SK-N-MC (cell line): ENCODE measurements around the gene FSTL4.

Experiments used
- DNase-seq: peaks from one replicate; pipeline ENCODE4 v3.0.0-alpha.2; 2011; ENCODE audit warnings: low read depth, low spot score
- H3K27ac ChIP-seq: fragments of 200-600 bp; sonication (generic); 2 replicates; pipeline ENCODE4 v1.5.1; 2016; ENCODE audit warnings: mixed run types
- H3K36me3 ChIP-seq: fragments of 200-600 bp; sonication (generic); 2 replicates; pipeline ENCODE4 v1.6.1; 2017; ENCODE audit warnings: antibody characterized with exemption, low read length, mixed read lengths; ENCODE audit not compliant: insufficient read depth
- H3K4me3 ChIP-seq: fragments of 200-600 bp; sonication (generic); 2 replicates; pipeline ENCODE4 v1.5.1; 2016
- H3K9ac ChIP-seq: fragments of 200-600 bp; sonication (generic); 2 replicates; pipeline ENCODE4 v1.8.0; 2017; ENCODE audit warnings: mixed run types, mixed read lengths; ENCODE audit not compliant: insufficient read length
- H3K9me3 ChIP-seq: fragments of 200-600 bp; sonication (generic); 2 replicates; pipeline ENCODE4 v1.6.1; 2017; ENCODE audit warnings: low read depth, mild to moderate bottlenecking, antibody characterized with exemption, low read length, moderate library complexity, mixed read lengths
- EZH2 ChIP-seq: fragments of 200-600 bp; sonication (generic); IDR thresholded peaks from one replicate; pipeline ENCODE4 v1.6.1; 2017; ENCODE audit warnings: antibody characterized with exemption
- FOXP2 ChIP-seq: optimal IDR thresholded peaks from 2 replicates; pipeline ENCODE3; 2011; ENCODE audit warnings: mild to moderate bottlenecking, moderate library complexity; ENCODE audit not compliant: insufficient read depth; ENCODE audit errors: extremely low read length, control extremely low read depth
- POLR2AphosphoS5 ChIP-seq: IDR thresholded peaks from 2 replicates; pipeline ENCODE4 v1.6.1; 2012; ENCODE audit warnings: mild to moderate bottlenecking, low read depth, low read length, borderline replicate concordance

FSTL4 gene

DNA sequence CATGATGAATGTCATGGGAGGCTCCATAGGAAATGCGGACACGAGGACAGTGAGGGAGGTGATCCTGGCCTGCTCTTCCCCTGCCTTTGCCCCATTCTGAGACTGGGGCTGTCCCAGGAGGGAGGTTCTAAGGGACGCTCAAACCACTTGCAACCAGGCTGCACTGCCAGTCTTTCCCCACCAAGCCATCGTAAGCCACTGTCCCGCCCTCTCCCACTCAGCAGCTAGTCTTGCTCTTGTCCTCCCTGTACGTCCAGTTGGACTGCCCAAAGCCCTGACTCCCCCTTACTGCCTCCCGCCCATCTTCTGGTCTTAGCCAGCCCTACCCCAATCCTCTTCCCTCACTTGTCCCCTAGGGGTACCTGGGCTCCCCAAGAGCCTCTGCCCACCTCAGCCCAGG is 115.7 kb downstream of the FSTL4 start:
- no peaks in the 10 kb centered on the region for H3K36me3 ChIP-seq
- TF ChIP-seq POLR2AphosphoS5 (no peak), EZH2 (no peak), FOXP2 (no peak)
- no peak overlapping the region for H3K4me3 ChIP-seq
- no peak overlapping the region for H3K9ac ChIP-seq
- no peaks in the 10 kb centered on the region for H3K9me3 ChIP-seq
- no peak for DNase-seq
- no peak overlapping the region for H3K27ac ChIP-seq

DNA sequence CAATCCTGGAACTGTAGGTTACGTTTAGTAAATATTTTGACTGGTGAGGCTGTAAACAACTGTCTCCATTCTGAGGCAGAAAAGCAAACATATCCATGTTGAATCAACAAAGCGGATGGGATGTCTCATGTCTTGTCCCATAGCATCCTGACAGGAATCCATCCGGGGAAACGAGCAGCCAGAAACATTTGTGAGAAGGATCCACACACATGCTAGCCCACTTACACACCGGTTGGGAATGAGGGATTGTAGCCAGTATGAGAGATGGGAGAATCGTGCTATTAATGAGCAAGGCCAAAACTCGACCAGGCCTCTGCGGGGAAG is 117.5 kb downstream of the FSTL4 start:
- TF ChIP-seq EZH2 (no peak), POLR2AphosphoS5 (no peak), FOXP2 (no peak)

DNA sequence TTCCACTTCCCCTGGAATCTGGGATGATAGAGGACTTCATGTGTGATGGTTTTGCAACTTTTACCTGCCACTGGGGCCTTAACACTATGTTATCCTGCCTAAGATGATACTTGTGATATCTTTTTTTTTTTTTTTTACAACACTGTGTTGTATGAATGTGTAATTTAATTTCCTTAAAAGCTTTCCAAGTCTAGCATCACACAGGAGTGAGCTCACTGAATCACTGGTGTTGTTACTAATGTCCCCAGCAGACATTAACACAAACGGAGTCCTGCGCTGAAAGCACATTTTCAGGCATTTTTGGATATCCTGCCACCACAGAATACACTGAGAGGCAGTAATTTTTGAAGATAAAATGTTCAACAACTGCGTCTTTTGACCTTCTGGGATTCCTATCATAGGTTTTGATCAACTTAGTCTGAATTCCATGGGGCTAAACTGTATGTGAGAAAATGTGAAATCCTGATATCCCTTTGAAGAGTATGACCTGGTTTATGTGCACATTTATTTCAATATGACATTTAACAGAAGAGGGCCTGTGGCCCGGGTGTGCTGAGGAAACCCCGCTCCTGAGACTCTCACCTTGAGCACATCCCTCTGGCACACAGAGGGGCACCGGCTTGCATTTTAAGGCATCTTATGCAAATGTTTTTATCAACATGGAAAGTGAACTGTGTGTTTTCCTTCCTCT is 118.0 kb downstream of the FSTL4 start:
- Histone ChIP-seq H3K9ac (no peak overlapping the region), H3K36me3 (no peaks in the 10 kb centered on the region), H3K4me3 (no peak overlapping the region), H3K9me3 (no peaks in the 10 kb centered on the region), H3K27ac (no peak overlapping the region)
- TF ChIP-seq FOXP2 (no peak), EZH2 (no peak), POLR2AphosphoS5 (no peak)
- no peak for DNase-seq

More for the DNA sequence above, 117.5 kb downstream of the FSTL4 start:
- no peak overlapping the region for H3K4me3 ChIP-seq
- no peak for DNase-seq
- no peak overlapping the region for H3K9ac ChIP-seq
- H3K36me3 ChIP-seq = no peaks in the 10 kb centered on the region
- H3K27ac ChIP-seq = no peak overlapping the region
- H3K9me3 ChIP-seq = no peaks in the 10 kb centered on the region

DNA sequence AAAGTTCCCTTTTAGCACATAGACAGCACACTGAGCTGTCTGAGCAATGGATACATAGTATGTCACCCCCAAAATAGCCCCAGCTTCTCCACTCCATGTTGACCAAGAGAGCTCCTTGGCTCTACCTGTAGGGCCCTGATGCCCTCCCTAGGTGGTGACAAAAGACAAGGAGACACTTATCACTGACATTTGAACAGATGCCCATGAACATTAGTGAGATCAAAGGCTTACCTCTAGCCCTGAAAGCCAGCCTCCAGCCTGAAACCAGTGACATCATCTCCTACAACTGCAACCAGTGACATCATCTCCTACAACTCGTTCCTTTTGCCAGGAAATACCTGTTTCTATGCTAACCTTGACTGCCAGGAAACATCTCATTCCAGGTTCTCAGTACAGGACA is 122.7 kb downstream of the FSTL4 start:
- Histone ChIP-seq H3K36me3 (no peaks in the 10 kb centered on the region), H3K9ac (no peak overlapping the region), H3K27ac (no peak overlapping the region), H3K4me3 (no peak overlapping the region), H3K9me3 (no peaks in the 10 kb centered on the region)
- DNase-seq = no peak
- TF ChIP-seq FOXP2 (no peak), POLR2AphosphoS5 (no peak), EZH2 (no peak)

DNA sequence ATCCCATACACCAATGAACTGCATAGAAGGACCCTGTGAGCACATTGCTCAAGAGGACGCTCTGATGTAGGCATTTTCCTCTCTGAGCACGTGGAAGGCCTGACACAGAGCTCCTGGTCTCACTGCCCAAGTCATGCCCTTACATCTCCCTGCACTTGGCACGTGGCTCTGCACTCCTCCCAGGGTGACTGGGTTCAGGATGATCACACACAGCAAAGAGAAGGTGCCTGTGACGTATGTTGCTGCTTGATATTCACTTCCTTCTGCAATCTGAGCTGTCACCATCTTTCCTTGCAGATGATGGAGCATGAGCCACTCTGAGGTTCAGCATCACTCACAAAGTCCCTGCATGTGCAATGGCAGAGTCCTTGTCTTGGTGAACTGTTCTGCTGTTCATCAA is 125.2 kb downstream of the FSTL4 start:
- no peak for DNase-seq
- Histone ChIP-seq H3K27ac (no peak overlapping the region), H3K9me3 (no peaks in the 10 kb centered on the region), H3K36me3 (no peaks in the 10 kb centered on the region), H3K4me3 (no peak overlapping the region), H3K9ac (no peak overlapping the region)
- TF ChIP-seq POLR2AphosphoS5 (no peak), FOXP2 (no peak), EZH2 (no peak)

DNA sequence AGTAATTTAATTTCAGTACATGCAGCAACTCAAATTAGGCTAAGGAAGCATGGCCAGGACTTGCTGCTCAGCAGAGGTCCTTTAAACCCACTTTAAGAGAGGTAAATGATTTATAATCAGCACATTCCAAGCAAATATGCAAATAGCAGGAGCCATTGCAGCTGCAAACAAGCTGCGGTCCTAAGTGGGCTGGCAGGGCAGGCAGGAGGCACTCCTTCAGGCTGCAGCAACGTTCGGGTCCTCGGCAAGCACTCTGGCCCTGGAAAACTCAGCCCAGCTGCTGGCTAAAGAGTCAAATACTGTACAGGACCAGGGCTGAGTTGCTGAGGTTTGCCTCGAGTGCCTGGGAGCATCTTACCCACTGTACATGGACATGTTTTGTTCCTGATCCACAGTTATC is 126.9 kb downstream of the FSTL4 start:
- Histone ChIP-seq H3K4me3 (no peak overlapping the region), H3K27ac (no peak overlapping the region), H3K9ac (no peak overlapping the region), H3K9me3 (no peaks in the 10 kb centered on the region), H3K36me3 (no peaks in the 10 kb centered on the region)
- TF ChIP-seq EZH2 = no peak
- TF ChIP-seq POLR2AphosphoS5 = no peak
- no peak for TF ChIP-seq FOXP2
- DNase-seq = no peak

DNA sequence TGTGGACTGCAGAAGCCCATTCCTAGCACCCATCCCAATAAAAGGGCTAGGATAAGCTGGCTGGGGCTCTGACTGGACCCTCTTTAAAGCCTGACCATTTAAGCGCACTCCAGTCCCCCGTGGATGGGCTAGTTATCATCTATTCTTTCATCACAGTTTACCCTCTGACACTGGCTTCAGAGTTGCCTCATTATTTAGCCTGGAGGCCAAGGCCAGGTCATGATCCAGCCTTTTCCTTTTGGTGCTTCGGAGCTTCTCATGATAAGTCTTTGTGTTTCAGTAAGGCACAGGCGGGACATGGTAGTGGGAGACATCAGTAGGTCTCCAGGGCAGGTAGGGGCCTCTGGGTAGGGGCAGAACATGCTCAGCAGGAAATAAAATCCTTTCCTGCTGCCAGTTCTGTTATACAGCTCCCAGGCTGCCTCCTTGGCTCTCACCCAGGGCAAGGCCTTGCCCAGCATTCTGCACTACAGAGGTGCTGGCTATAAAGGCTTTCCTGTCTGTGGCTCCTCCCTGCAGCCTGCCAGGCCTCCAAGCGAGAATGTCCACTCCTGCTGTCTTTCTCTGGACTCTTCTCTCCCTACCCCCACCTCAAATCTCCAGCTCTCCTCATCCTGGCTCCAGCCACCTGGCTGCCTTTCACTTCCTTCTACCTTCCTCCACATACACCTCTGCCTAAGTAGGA is 128.8 kb downstream of the FSTL4 start:
- no peaks in the 10 kb centered on the region for H3K36me3 ChIP-seq
- H3K9ac ChIP-seq = no peak overlapping the region
- TF ChIP-seq POLR2AphosphoS5 (no peak), EZH2 (no peak), FOXP2 (no peak)
- no peaks in the 10 kb centered on the region for H3K9me3 ChIP-seq
- H3K4me3 ChIP-seq = no peak overlapping the region
- H3K27ac ChIP-seq = no peak overlapping the region
- no peak for DNase-seq

DNA sequence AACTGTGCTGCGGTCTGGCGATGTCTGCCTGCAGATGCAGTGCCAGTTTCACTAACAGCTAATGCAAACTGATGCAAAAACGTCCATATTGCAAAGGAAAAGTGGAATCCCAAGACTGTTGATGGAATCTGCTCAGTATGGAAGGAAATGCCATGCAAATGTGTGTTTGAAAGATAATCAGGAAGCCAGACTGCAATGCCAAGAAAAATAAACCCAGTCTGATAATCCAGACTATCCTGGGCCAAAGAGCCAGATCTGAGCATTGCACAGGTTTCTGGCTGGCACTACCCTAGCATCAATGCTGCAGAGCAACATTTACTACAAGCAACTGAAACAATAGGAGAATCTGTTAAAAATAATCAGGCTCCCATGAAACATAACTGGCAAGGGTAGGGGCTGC is 130.3 kb downstream of the FSTL4 start:
- H3K27ac ChIP-seq = no peak overlapping the region

More for the DNA sequence above, 130.3 kb downstream of the FSTL4 start:
- no peak overlapping the region for H3K4me3 ChIP-seq
- TF ChIP-seq POLR2AphosphoS5 (no peak), FOXP2 (no peak), EZH2 (no peak)
- DNase-seq = no peak
- no peaks in the 10 kb centered on the region for H3K36me3 ChIP-seq
- H3K9me3 ChIP-seq = no peaks in the 10 kb centered on the region
- no peak overlapping the region for H3K9ac ChIP-seq
